B cell (primary cell): Measurements from ENCODE around the gene HOXA4.

Experiments
- EZH2 ChIP-seq: IDR thresholded peaks from 2 replicates; pipeline ENCODE4 v1.6.1; 2012; ENCODE audit warnings: borderline replicate concordance, low read depth, mild to moderate bottlenecking, moderate library complexity, low read length; ENCODE audit not compliant: insufficient read depth, poor library complexity, severe bottlenecking
- TF ChIP-seq, protein P1 (sequence below): fragments of 200-600 bp; IDR thresholded peaks from one replicate; pipeline ENCODE4 v1.8.0; 2022; ENCODE audit warnings: antibody characterized with exemption, mild to moderate bottlenecking

GRCh38 chr7:27130540-27131389 lies at the start of gene HOXA4:
- TF ChIP-seq, protein P1, sequence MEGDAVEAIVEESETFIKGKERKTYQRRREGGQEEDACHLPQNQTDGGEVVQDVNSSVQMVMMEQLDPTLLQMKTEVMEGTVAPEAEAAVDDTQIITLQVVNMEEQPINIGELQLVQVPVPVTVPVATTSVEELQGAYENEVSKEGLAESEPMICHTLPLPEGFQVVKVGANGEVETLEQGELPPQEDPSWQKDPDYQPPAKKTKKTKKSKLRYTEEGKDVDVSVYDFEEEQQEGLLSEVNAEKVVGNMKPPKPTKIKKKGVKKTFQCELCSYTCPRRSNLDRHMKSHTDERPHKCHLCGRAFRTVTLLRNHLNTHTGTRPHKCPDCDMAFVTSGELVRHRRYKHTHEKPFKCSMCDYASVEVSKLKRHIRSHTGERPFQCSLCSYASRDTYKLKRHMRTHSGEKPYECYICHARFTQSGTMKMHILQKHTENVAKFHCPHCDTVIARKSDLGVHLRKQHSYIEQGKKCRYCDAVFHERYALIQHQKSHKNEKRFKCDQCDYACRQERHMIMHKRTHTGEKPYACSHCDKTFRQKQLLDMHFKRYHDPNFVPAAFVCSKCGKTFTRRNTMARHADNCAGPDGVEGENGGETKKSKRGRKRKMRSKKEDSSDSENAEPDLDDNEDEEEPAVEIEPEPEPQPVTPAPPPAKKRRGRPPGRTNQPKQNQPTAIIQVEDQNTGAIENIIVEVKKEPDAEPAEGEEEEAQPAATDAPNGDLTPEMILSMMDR, result no peak
- no peak for TF ChIP-seq EZH2
